Parathyroid adenoma (tissue), 2 donors: Measurements from ENCODE around the gene CLCA4.

ENCODE experiments used
- H2AFZ ChIP-seq: fragments of 300-600 bp; sonication (generic); one replicate; pipeline ENCODE4 v1.7.0; 2017; ENCODE audit warnings: antibody characterized with exemption, mild to moderate bottlenecking
- H3K27ac ChIP-seq: fragments of 300-600 bp; sonication (generic); one replicate; pipeline ENCODE4 v1.7.0; 2017
- H3K27me3 ChIP-seq: fragments of 300-600 bp; sonication (generic); one replicate; pipeline ENCODE4 v1.7.0; 2017; ENCODE audit warnings: low read length; ENCODE audit not compliant: control insufficient read depth, insufficient read depth
- H3K36me3 ChIP-seq: fragments of 300-600 bp; sonication (generic); one replicate; pipeline ENCODE4 v1.7.0; 2017; ENCODE audit warnings: low read length; ENCODE audit not compliant: control insufficient read depth, insufficient read depth
- H3K4me1 ChIP-seq: fragments of 300-600 bp; sonication (generic); one replicate; pipeline ENCODE4 v1.7.0; 2017; ENCODE audit warnings: control low read depth
- H3K4me2 ChIP-seq: fragments of 300-600 bp; sonication (generic); one replicate; pipeline ENCODE4 v1.7.0; 2017; ENCODE audit warnings: low read length
- H3K4me3 ChIP-seq: fragments of 300-600 bp; sonication (generic); one replicate; pipeline ENCODE4 v1.7.0; 2017; ENCODE audit warnings: low read depth, low read length
- H3K79me2 ChIP-seq: fragments of 300-600 bp; sonication (generic); one replicate; pipeline ENCODE4 v1.7.0; 2017; ENCODE audit warnings: control low read depth
- H3K9ac ChIP-seq: fragments of 300-600 bp; sonication (generic); one replicate; pipeline ENCODE4 v1.7.0; 2017; ENCODE audit warnings: mild to moderate bottlenecking
- H3K9me3 ChIP-seq: fragments of 300-600 bp; sonication (generic); one replicate; pipeline ENCODE4 v1.7.0; 2017; ENCODE audit warnings: low read length; ENCODE audit not compliant: control insufficient read depth
- TF ChIP-seq, protein P1 (sequence below): fragments of 300-600 bp; sonication (generic); IDR thresholded peaks from one replicate; pipeline ENCODE4 v1.7.0; 2017; ENCODE audit warnings: antibody characterized with exemption, mild to moderate bottlenecking
- donor health status: primary hyperparathyroidism.

Gene CLCA4

DNA sequence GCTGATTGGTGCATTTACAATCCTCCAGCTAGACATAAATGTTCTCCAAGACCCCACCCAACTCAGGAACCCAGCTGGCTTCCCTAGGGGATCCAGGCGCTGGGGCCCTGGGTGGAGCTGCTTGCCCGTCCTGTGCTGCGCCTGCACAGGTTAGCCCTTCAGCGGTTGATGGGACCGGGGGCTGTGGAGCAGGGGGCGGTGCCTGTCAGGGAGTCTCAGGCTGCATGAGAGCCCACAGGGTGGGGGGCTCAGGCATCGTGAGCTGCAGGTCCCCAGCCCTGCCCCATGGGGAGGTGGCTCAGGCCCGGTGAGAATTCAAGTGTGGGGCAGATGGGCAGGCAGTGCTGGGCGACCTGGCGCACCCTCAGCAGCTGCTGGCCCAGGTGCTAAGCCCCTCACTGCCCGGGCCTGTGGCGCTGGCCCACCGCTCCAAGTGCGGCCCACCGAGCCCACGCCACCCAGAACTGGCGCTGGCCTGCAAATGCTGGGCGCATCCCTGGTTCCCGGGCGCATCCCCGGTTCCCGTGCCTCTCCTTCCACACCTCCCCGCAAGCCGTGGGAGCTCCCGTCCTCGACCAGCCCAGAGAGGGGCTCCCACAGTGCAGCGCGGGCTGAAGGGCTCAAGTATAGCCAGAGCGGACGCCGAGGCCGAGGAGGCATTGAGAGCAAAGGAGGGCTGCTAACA lies 23.1 kb upstream of the CLCA4 start:
- Histone ChIP-seq H3K79me2 (no peaks in the 10 kb centered on the region), H3K27me3 (no peaks in the 10 kb centered on the region), H2AFZ (no peak overlapping the region), H3K4me3 (no peak overlapping the region), H3K9ac (no peak overlapping the region), H3K4me1 (no peaks in the 10 kb centered on the region), H3K27ac (no peak overlapping the region), H3K9me3 (no peaks in the 10 kb centered on the region), H3K36me3 (no peaks in the 10 kb centered on the region), H3K4me2 (no peak overlapping the region)
- TF ChIP-seq, protein P1, sequence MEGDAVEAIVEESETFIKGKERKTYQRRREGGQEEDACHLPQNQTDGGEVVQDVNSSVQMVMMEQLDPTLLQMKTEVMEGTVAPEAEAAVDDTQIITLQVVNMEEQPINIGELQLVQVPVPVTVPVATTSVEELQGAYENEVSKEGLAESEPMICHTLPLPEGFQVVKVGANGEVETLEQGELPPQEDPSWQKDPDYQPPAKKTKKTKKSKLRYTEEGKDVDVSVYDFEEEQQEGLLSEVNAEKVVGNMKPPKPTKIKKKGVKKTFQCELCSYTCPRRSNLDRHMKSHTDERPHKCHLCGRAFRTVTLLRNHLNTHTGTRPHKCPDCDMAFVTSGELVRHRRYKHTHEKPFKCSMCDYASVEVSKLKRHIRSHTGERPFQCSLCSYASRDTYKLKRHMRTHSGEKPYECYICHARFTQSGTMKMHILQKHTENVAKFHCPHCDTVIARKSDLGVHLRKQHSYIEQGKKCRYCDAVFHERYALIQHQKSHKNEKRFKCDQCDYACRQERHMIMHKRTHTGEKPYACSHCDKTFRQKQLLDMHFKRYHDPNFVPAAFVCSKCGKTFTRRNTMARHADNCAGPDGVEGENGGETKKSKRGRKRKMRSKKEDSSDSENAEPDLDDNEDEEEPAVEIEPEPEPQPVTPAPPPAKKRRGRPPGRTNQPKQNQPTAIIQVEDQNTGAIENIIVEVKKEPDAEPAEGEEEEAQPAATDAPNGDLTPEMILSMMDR = no peak

DNA sequence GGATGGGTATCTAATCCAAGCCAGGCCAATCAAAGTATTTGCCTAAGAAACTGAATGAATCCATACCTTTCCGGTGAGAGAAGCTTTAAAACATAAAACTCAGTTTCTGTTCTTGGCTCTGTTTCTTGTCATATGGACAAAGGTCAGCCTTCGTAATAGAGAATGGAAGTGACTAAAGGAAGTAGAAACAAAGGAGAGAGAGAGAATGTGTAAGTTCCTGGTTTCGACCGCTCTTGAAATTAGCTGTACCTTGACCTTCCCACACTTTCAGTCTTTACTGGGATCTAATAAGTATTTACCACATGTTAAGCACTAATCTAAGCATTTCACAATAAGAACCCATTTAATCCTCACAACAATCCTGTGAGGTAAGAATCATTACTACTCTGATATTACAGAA lies 19.6 kb upstream of the CLCA4 start:
- Histone ChIP-seq H3K4me2 (no peak overlapping the region), H3K36me3 (no peaks in the 10 kb centered on the region), H3K4me1 (no peaks in the 10 kb centered on the region), H3K9ac (no peak overlapping the region), H3K27me3 (no peaks in the 10 kb centered on the region), H3K27ac (no peak overlapping the region), H3K4me3 (no peak overlapping the region), H3K79me2 (no peaks in the 10 kb centered on the region), H3K9me3 (no peaks in the 10 kb centered on the region), H2AFZ (no peak overlapping the region)
- TF ChIP-seq, protein P1 = no peak

DNA sequence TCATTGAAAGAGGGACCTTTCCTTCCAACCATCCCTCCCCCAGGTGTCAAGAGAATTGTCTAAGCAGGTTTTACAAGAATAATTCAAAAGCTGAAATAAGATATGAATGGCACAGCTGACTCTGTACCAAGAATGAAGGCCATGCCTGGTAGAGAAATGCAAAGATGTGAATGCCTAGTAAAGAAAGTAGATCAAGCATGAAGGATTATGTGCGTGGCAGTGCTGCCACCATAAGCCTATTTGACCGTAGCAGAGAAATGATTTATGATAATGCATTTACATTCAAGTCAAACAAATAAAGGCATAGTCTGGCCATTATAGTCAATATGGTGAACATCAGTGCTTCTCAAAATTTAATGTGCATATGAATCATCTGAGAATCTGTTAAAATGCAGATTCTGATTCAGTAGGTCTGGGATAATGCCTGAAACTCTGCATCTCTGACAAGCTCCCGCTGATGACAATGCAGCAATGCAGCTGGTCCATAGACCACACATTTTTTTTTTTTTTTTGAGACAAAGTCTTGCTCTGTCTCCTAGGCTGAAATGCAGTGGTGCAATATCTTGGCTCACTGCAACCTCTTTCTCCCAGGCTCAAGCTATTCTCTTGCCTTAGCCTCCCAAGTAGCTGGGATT lies 16.6 kb upstream of the CLCA4 start:
- TF ChIP-seq, protein P1 = no peak
- H3K4me2 ChIP-seq = no peak overlapping the region
- H3K4me3 ChIP-seq = no peak overlapping the region
- no peak overlapping the region for H3K27ac ChIP-seq
- H3K79me2 ChIP-seq = no peaks in the 10 kb centered on the region
- H3K36me3 ChIP-seq = no peaks in the 10 kb centered on the region
- H3K9ac ChIP-seq = no peak overlapping the region
- no peak overlapping the region for H2AFZ ChIP-seq
- no peaks in the 10 kb centered on the region for H3K4me1 ChIP-seq
- H3K27me3 ChIP-seq = no peaks in the 10 kb centered on the region
- no peaks in the 10 kb centered on the region for H3K9me3 ChIP-seq

DNA sequence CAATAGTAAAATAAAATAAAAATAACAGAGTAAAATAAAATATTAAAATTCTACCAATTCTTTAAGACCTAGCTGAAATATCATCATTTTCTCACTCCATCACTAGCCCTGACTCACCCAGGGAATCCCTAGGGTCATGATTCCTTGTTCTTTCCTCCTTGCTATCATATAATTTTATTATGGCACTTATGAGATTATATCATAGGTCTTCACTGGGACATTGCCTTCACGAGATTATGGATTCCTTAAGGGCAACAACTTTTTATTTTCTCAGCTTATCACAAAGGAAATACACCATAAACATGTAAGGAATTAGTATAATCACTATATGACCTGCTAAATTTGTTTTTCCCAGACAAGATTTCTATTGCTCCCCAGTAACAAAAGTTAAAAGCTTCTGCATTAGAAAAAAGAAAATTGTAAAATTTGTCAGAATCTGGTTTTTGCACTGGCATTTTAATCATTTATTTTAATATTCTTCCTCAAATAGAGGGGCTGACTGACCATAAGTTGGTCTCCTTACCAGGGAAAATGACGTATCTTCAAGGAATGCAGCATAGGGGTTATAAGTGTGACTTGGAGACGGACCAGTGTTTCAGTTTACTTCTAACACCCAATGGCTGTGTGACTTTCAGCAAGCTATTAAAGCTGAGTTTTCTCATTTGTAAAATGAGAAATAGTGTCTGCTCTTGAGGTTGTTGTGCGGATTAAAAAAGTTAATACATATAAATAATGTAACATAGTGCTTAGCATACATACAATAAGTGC lies 8.8 kb upstream of the CLCA4 start:
- Histone ChIP-seq H3K9me3 (no peaks in the 10 kb centered on the region), H3K27me3 (no peaks in the 10 kb centered on the region), H3K4me1 (no peaks in the 10 kb centered on the region), H3K4me2 (no peak overlapping the region), H2AFZ (no peak overlapping the region), H3K9ac (no peak overlapping the region), H3K27ac (no peak overlapping the region), H3K79me2 (no peaks in the 10 kb centered on the region), H3K4me3 (no peak overlapping the region), H3K36me3 (no peaks in the 10 kb centered on the region)
- TF ChIP-seq, protein P1 = no peak
